WTC11 (cell line): Measurements from ENCODE around the gene DCLK1. TPM values are rescaled to one million over a fixed set of nuclear protein-coding genes. Genes with fewer than 3 reads are reported as not detected.

Experiments used
- ATAC-seq: fragments of 200-7000 bp; cut with Tn5 transposase; 2 replicates; pipeline ENCODE4 v1.10.0; 2021; ENCODE audit warnings: mild to moderate bottlenecking, moderate library complexity
- CTCF ChIA-PET: fragments of 300-600 bp; sonication (Branson Sonifier 250); formaldehyde crosslinking; loops from one replicate; lab custom pipeline; 2021; ENCODE audit warnings: antibody characterized with exemption; lab: Charles Lee
- POLR2A ChIA-PET: fragments of 350-600 bp; sonication (Branson Sonifier 250); formaldehyde crosslinking; loops from one replicate; lab custom pipeline; 2021; ENCODE audit warnings: antibody characterized with exemption; lab: Charles Lee
- DNase-seq: peaks from one replicate; pipeline ENCODE4 v3.0.0; 2021; ENCODE audit warnings: low spot score
- H3K27ac Mint-ChIP-seq: 2 replicates; pipeline ENCODE4 v1.8.0; 2021; ENCODE audit warnings: mixed read lengths
- H3K27me3 Mint-ChIP-seq: 2 replicates; pipeline ENCODE4 v1.8.0; 2021; ENCODE audit warnings: low read depth, mild to moderate bottlenecking, moderate library complexity, mixed read lengths
- H3K36me3 Mint-ChIP-seq: 2 replicates; pipeline ENCODE4 v1.8.0; 2021; ENCODE audit warnings: mixed read lengths
- H3K4me1 Mint-ChIP-seq: 2 replicates; pipeline ENCODE4 v1.8.0; 2022; ENCODE audit warnings: mixed read lengths
- H3K4me3 Mint-ChIP-seq: 2 replicates; pipeline ENCODE4 v1.8.0; 2021; ENCODE audit warnings: mild to moderate bottlenecking, moderate library complexity, mixed read lengths
- H3K9me3 Mint-ChIP-seq: 2 replicates; pipeline ENCODE4 v1.8.0; 2021; ENCODE audit warnings: mixed read lengths
- CTCF ChIP-seq: fragments of 200-600 bp; IDR thresholded peaks from 2 replicates; pipeline ENCODE4 v1.8.0; 2022; ENCODE audit warnings: antibody characterized with exemption
- EMX1 ChIP-seq: fragments of 250-450 bp; sonication (Bioruptor Pico); IDR thresholded peaks from 2 replicates; pipeline ENCODE4 v1.8.0; 2021; ENCODE audit warnings: mild to moderate bottlenecking
- ERG ChIP-seq: fragments of 250-450 bp; sonication (Bioruptor Pico); IDR thresholded peaks from 2 replicates; pipeline ENCODE4 v1.8.0; 2021; ENCODE audit warnings: mild to moderate bottlenecking
- ETV6 ChIP-seq: sonication (generic); formaldehyde crosslinking; IDR thresholded peaks from 2 replicates; pipeline ENCODE4 v1.8.1; 2022; ENCODE audit warnings: mild to moderate bottlenecking, missing genetic modification reagents
- FOXJ3 ChIP-seq: sonication (generic); formaldehyde crosslinking; IDR thresholded peaks from 2 replicates; pipeline ENCODE4 v1.9.0; 2021; ENCODE audit warnings: missing genetic modification reagents, mild to moderate bottlenecking, borderline replicate concordance
- FOXK1 ChIP-seq: sonication (generic); formaldehyde crosslinking; IDR thresholded peaks from 2 replicates; pipeline ENCODE4 v1.8.0; 2022; ENCODE audit warnings: mild to moderate bottlenecking, moderate library complexity, missing genetic modification reagents
- FOXP1 ChIP-seq: sonication (generic); formaldehyde crosslinking; IDR thresholded peaks from 2 replicates; pipeline ENCODE4 v1.8.0; 2022; ENCODE audit warnings: missing genetic modification reagents, mild to moderate bottlenecking, moderate library complexity, borderline replicate concordance
- KAT7 ChIP-seq: sonication (generic); formaldehyde crosslinking; IDR thresholded peaks from 2 replicates; pipeline ENCODE4 v1.8.1; 2023; ENCODE audit warnings: missing genetic modification reagents, mild to moderate bottlenecking, borderline replicate concordance
- MXD4 ChIP-seq: fragments of 250-450 bp; sonication (Bioruptor Pico); IDR thresholded peaks from 2 replicates; pipeline ENCODE4 v1.8.0; 2021; ENCODE audit warnings: mild to moderate bottlenecking, moderate library complexity, borderline replicate concordance
- NFYB ChIP-seq: sonication (generic); formaldehyde crosslinking; conservative IDR thresholded peaks from 2 replicates; pipeline ENCODE4 v1.8.0; 2022; ENCODE audit warnings: low read depth, missing genetic modification reagents
- NR2C2 ChIP-seq: sonication (generic); formaldehyde crosslinking; IDR thresholded peaks from 2 replicates; pipeline ENCODE4 v1.8.0; 2022; ENCODE audit warnings: mild to moderate bottlenecking, missing genetic modification reagents
- RORB ChIP-seq: fragments of 250-450 bp; sonication (Bioruptor Pico); IDR thresholded peaks from 2 replicates; pipeline ENCODE4 v1.9.0; 2021; ENCODE audit warnings: mild to moderate bottlenecking
- SMAD4 ChIP-seq: sonication (generic); formaldehyde crosslinking; IDR thresholded peaks from 2 replicates; pipeline ENCODE4 v1.8.0; 2022; ENCODE audit warnings: mild to moderate bottlenecking, missing genetic modification reagents
- SP1 ChIP-seq: sonication (generic); formaldehyde crosslinking; conservative IDR thresholded peaks from 2 replicates; pipeline ENCODE4 v1.8.1; 2022; ENCODE audit warnings: missing genetic modification reagents
- STAT6 ChIP-seq: sonication (generic); formaldehyde crosslinking; conservative IDR thresholded peaks from 2 replicates; pipeline ENCODE4 v1.8.1; 2023; ENCODE audit warnings: mild to moderate bottlenecking, low read depth, missing genetic modification reagents, moderate library complexity
- TEAD1 ChIP-seq: sonication (generic); formaldehyde crosslinking; IDR thresholded peaks from 2 replicates; pipeline ENCODE4 v1.8.0; 2022; ENCODE audit warnings: mild to moderate bottlenecking, missing genetic modification reagents
- TEAD4 ChIP-seq: sonication (generic); formaldehyde crosslinking; IDR thresholded peaks from 2 replicates; pipeline ENCODE4 v1.8.0; 2022; ENCODE audit warnings: mild to moderate bottlenecking, missing genetic modification reagents
- ZMAT4 ChIP-seq: fragments of 250-450 bp; sonication (Bioruptor Pico); IDR thresholded peaks from 2 replicates; pipeline ENCODE4 v1.9.0; 2021; ENCODE audit warnings: mild to moderate bottlenecking
- ZNF396 ChIP-seq: fragments of 250-450 bp; sonication (Bioruptor Pico); IDR thresholded peaks from 2 replicates; pipeline ENCODE4 v1.8.0; 2021; ENCODE audit warnings: mild to moderate bottlenecking, moderate library complexity, borderline replicate concordance
- ZNF425 ChIP-seq: fragments of 250-450 bp; sonication (Bioruptor Pico); conservative IDR thresholded peaks from 2 replicates; pipeline ENCODE4 v1.9.0; 2021; ENCODE audit warnings: mild to moderate bottlenecking
- total RNA-seq: library from RNA; stranded (reverse); gene quantifications from 3 replicates; pipeline ENCODE4 v1.2.3, GENCODE V29; 2021
- TF ChIP-seq, protein P1 (sequence below): fragments of 250-450 bp; sonication (Bioruptor Pico); IDR thresholded peaks from 2 replicates; pipeline ENCODE4 v1.9.0; 2021; ENCODE audit warnings: moderate library complexity, mild to moderate bottlenecking, inconsistent platforms, borderline replicate concordance
- TF ChIP-seq, protein P2 (sequence below): sonication (generic); formaldehyde crosslinking; conservative IDR thresholded peaks from 2 replicates; pipeline ENCODE4 v1.8.1; 2022; ENCODE audit warnings: mild to moderate bottlenecking, missing genetic modification reagents
- TF ChIP-seq, protein P3 (sequence below): sonication (generic); formaldehyde crosslinking; IDR thresholded peaks from 2 replicates; pipeline ENCODE4 v1.8.1; 2023; ENCODE audit warnings: mild to moderate bottlenecking, moderate library complexity, missing genetic modification reagents

Gene DCLK1
- total RNA-seq, 1 experiment from 2014 or later, result 18.5 TPM

DNA sequence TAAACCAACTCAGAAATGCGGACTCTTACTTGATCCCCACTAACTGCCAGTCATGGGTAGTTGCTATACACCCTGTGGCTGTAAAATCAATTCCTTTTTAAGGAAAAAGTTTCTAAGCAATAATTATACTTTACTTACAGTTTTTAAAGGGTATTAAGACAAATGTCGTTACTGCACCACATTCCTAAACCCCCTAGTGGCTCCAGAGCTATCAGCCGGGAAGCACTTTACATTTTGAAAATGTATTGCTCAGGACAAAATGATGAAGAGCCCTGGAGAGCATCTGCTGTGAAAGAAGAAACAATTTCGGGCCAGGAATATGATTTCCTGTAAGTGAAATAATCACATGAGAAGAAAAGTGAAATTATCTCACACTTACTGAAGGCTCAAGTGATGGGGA lies 36.7 kb downstream of the DCLK1 start:
- Mint-ChIP-seq H3K36me3 (no peaks in the 10 kb centered on the region), H3K4me3 (no peak overlapping the region), H3K27ac (no peak overlapping the region), H3K27me3 (no peaks in the 10 kb centered on the region), H3K4me1 (peaks cover 5% of the 10 kb centered on the region), H3K9me3 (0 out of 2 replicates have a peak, but pooled peaks cover 3% of the 10 kb centered on the region)
- peak; percentile 28; the same call in 1 of the 2 replicates for ATAC-seq
- no peak for DNase-seq
- ChIA-PET CTCF (interaction anchor here (1.0 to 1.2 kb wide), 5 partner anchors 8 to 24 kb away, joined by 3 to 10 read pairs (median 5); no protein-coding TSS in a partner anchor), POLR2A (no interaction called here)
- TF ChIP-seq EMX1 (CRISPR knock-in tag) (no peak), SP1 (CRISPR knock-in tag) (no peak), ZNF425 (no peak), KAT7 (no peak), ZMAT4 (CRISPR knock-in tag) (no peak), FOXP1 (CRISPR knock-in tag) (no peak), FOXK1 (CRISPR knock-in tag) (no peak), ETV6 (no peak), TEAD1 (no peak), NFYB (CRISPR knock-in tag) (no peak), NR2C2 (CRISPR knock-in tag) (no peak), ERG (no peak), ZNF396 (CRISPR knock-in tag) (no peak), MXD4 (no peak), STAT6 (CRISPR knock-in tag) (no peak), TEAD4 (no peak), RORB (CRISPR knock-in tag) (no peak)
- TF ChIP-seq, protein P1, sequence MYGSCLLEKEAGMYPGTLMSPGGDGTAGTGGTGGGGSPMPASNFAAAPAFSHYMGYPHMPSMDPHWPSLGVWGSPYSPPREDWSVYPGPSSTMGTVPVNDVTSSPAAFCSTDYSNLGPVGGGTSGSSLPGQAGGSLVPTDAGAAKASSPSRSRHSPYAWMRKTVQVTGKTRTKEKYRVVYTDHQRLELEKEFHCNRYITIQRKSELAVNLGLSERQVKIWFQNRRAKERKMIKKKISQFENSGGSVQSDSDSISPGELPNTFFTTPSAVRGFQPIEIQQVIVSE (CRISPR knock-in tag), result no peak
- TF ChIP-seq, protein P2, sequence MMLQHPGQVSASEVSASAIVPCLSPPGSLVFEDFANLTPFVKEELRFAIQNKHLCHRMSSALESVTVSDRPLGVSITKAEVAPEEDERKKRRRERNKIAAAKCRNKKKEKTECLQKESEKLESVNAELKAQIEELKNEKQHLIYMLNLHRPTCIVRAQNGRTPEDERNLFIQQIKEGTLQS (CRISPR knock-in tag), result no peak

- ATAC-seq, result no peak
- TF ChIP-seq FOXJ3 (CRISPR knock-in tag), result no peak
- no peak for TF ChIP-seq CTCF
- no peak for TF ChIP-seq SMAD4 (CRISPR knock-in tag)
- TF ChIP-seq NR2C2 (CRISPR knock-in tag), result no peak
- TF ChIP-seq, protein P3, sequence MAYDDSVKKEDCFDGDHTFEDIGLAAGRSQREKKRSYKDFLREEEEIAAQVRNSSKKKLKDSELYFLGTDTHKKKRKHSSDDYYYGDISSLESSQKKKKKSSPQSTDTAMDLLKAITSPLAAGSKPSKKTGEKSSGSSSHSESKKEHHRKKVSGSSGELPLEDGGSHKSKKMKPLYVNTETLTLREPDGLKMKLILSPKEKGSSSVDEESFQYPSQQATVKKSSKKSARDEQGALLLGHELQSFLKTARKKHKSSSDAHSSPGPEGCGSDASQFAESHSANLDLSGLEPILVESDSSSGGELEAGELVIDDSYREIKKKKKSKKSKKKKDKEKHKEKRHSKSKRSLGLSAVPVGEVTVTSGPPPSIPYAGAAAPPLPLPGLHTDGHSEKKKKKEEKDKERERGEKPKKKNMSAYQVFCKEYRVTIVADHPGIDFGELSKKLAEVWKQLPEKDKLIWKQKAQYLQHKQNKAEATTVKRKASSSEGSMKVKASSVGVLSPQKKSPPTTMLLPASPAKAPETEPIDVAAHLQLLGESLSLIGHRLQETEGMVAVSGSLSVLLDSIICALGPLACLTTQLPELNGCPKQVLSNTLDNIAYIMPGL, result no peak
Observed at GRCh38 chr13:36090592-36090991, 40.6 kb downstream of the DCLK1 start.

More at GRCh38 chr13:36090592-36090991, 40.6 kb downstream of the DCLK1 start:
- H3K4me3 Mint-ChIP-seq, result no peak overlapping the region
- H3K4me1 Mint-ChIP-seq, result peaks cover 6% of the 10 kb centered on the region
- POLR2A ChIA-PET, result no interaction called here
- 0 out of 2 replicates have a peak, but pooled peaks cover 3% of the 10 kb centered on the region for H3K9me3 Mint-ChIP-seq
- H3K27ac Mint-ChIP-seq, result no peak overlapping the region
- no peak for DNase-seq
- H3K36me3 Mint-ChIP-seq, result no peaks in the 10 kb centered on the region
- CTCF ChIA-PET, result no interaction called here
- H3K27me3 Mint-ChIP-seq, result no peaks in the 10 kb centered on the region
